Adipocyte (in vitro differentiated cells): ENCODE measurements around the gene NT5C.
"Not testable (repeated sequence)": the region's sequence is repeated elsewhere in the genome, so short reads cannot be mapped to it uniquely, and the experiment has no call there.

Experiments
- DNase-seq: peaks from one replicate; pipeline ENCODE4 v3.0.0-alpha.2; 2015; ENCODE audit warnings: low read depth
- H3K27me3 ChIP-seq: replicated peaks from 2 replicates; pipeline ENCODE4 v1.7.0; 2013; ENCODE audit warnings: mild to moderate bottlenecking, low read length, moderate library complexity; ENCODE audit not compliant: control insufficient read depth, insufficient read depth
- H3K36me3 ChIP-seq: 2 replicates; pipeline ENCODE4 v1.7.0; 2013; ENCODE audit warnings: low read length, mild to moderate bottlenecking, moderate library complexity; ENCODE audit not compliant: control insufficient read depth, insufficient read depth, severe bottlenecking
- H3K4me1 ChIP-seq: 2 replicates; pipeline ENCODE4 v1.7.0; 2013; ENCODE audit warnings: mild to moderate bottlenecking, low read length, moderate library complexity; ENCODE audit not compliant: control insufficient read depth, insufficient read depth
- H3K4me3 ChIP-seq: 2 replicates; pipeline ENCODE4 v1.7.0; 2013; ENCODE audit warnings: mild to moderate bottlenecking, low read length, moderate library complexity
- H3K9ac ChIP-seq: 2 replicates; pipeline ENCODE4 v1.7.0; 2013; ENCODE audit warnings: mild to moderate bottlenecking, low read length, moderate library complexity
- H3K9me3 ChIP-seq: 2 replicates; pipeline ENCODE4 v1.7.0; 2013; ENCODE audit warnings: mild to moderate bottlenecking, low read length, moderate library complexity; ENCODE audit not compliant: control insufficient read depth

The NT5C gene

DNA sequence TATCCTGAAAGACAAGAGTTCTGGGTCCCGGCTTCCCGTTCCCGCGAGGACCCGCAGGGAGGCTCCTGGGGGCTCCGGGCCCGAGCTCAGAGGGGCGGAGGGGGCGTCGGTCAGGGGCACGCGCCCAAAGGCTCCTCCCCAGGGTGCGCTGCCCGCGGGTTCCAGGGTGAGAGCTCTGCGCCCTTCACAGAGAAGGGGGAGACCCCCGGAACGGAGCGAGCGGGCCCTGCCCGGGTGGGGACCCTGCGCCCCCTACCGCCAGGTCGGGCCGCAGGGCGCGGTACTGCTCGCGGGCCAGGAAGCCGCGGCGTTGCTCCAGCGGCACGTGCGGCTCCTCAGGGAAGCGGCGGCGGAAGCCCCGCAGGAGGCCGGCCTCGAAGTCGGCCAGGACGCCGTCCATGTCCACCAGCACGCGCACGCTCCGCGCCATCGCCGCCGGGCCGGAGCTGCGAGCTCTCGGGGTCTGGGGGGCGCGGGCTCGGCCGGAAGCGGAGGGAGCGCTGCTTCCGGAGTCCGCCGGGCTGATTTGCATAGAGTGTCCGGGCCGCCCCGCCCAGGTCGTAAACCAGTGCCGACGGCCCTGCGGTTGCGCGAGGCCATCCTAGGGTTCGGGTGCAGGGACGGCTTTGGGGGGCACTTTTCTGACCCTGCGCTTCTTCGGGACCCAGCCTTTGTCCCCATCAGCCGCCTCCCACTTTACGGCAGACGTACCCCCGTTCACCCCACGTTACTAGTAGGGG lies at the start of gene NT5C:
Gene NT5C, minus strand, starts transcription at position 465 of the 740 bp plus-strand sequence. Its CDS starts 35 bp downstream, at position 430.
- H3K9me3 ChIP-seq = no peaks in the 10 kb centered on the region
- H3K27me3 ChIP-seq = no peaks in the 10 kb centered on the region
- peak; percentile 91 for DNase-seq
- peaks cover 11% of the 10 kb centered on the region for H3K4me1 ChIP-seq
- H3K36me3 ChIP-seq = peaks cover 21% of the 10 kb centered on the region
- H3K4me3 ChIP-seq = peak within 1 kb of the TSS; percentile 87
- peak within 1 kb of the TSS; percentile 93 for H3K9ac ChIP-seq

DNA sequence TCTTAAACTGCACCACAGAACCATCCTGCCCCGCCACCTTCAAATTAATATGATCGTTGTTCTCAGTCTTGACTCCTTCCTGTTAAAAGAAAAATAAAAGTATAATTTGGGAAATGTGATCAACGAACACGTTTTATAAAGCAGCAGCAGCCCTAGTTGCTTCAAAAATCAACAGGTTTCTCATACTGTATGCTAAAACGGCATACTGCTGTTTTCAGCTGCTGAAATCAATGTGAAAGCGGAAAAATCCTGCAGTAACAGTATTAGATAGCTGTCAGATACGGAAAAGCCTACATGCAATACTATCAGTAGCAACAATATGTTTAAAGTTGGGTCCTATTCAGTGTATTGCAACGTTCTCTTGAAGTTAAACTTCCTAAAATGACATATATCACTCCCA lies 49.6 kb upstream of the NT5C start:
- DNase-seq = peak; percentile 16
- H3K4me3 ChIP-seq = peak overlapping the region; percentile 97
- peak overlapping the region; percentile 94 for H3K9ac ChIP-seq
- H3K27me3 ChIP-seq = no peaks in the 10 kb centered on the region
- peaks cover 10% of the 10 kb centered on the region for H3K4me1 ChIP-seq
- no peaks in the 10 kb centered on the region for H3K9me3 ChIP-seq
- peaks cover 25% of the 10 kb centered on the region for H3K36me3 ChIP-seq

DNA sequence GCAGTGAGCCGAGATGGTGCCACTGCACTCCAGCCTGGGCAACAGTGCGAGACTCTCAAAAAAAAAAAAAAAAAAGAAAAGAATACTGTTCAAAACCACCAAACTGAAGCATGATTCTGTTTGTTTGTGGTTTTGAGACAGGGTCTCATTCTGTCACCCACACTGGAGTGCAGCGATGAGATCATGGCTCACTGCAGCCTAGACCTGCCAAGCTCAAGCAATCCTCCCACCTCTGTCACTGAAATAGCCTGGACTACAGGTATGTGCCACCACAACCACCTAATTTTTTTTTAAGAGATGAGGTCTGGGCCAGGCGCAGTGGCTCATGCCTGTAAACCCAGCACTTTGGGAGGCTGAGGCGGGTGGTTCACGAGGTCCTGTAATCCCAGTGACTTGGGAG lies 46.9 kb upstream of the NT5C start:
- Histone ChIP-seq H3K4me1 (peaks cover 10% of the 10 kb centered on the region), H3K36me3 (peaks cover 52% of the 10 kb centered on the region), H3K9ac (no peak overlapping the region), H3K9me3 (no peaks in the 10 kb centered on the region), H3K4me3 (no peak overlapping the region), H3K27me3 (no peaks in the 10 kb centered on the region)
- DNase-seq = no peak

DNA sequence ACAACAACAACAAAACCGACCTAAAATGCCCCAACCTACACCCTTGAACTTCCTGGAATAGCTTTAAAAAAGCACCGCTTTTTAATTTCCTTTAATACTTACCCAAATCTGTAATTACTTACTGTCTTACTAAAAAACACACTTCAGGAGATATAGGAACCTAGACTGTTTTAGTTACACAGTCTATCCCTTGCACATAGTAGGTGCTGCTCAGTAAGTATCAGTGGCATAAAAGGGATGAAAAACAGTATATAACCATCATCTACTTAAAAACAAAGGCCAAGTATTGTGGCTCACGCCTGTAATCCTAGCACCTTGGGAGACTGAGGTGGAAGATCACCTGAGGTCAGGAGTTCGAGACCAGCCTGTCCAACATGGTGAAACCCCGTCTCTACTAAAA lies 45.1 kb upstream of the NT5C start:
- Histone ChIP-seq H3K9me3 (no peaks in the 10 kb centered on the region), H3K4me1 (peaks cover 8% of the 10 kb centered on the region), H3K4me3 (no peak overlapping the region), H3K36me3 (peaks cover 62% of the 10 kb centered on the region), H3K27me3 (no peaks in the 10 kb centered on the region), H3K9ac (no peak overlapping the region)
- no peak for DNase-seq

DNA sequence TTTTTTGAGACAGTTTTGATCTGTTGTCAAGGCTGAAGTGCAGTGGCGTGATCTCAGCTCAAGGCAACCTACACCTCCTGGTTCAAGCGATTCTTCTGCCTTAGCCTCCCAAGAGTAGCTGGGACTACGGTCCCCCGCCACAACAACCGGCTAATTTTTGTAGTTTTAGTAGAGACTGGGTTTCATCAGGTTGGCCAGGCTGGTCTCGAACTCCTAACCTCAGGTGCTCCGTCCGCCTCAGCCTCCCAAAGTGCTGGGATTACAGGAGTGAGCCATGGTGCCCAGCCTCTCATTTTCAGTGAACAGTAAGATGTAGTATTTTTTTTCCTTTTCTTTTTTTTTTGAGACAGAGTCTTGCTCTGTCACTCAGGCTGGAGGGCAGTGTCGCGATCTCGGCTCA lies 43.5 kb upstream of the NT5C start:
- Histone ChIP-seq H3K4me1 (no peaks in the 10 kb centered on the region), H3K9ac (no peak overlapping the region), H3K36me3 (peaks cover 60% of the 10 kb centered on the region), H3K9me3 (no peaks in the 10 kb centered on the region), H3K4me3 (no peak overlapping the region), H3K27me3 (no peaks in the 10 kb centered on the region)
- no peak for DNase-seq

DNA sequence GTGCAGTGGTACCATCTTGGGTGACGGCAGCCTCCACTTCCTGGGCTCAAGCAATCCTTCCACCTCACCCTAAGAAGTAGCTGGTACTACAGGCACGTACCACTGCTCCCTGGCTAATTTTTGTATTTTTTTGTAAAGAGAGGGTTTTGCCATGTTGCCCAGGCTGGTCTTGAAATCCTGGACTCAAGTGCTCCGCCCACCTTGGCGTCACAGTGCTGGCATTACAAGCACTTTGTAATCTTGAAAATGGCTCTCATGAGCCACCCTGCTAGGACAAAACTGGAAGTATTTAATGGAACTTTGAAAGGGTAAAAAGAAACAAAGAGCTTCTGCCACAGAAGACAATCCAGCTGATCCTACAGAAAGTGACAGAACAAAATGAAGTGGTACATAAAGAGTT lies 42.0 kb upstream of the NT5C start:
- Histone ChIP-seq H3K9ac (peak overlapping the region; percentile 19), H3K4me1 (no peaks in the 10 kb centered on the region), H3K4me3 (no peak overlapping the region), H3K9me3 (no peaks in the 10 kb centered on the region), H3K27me3 (no peaks in the 10 kb centered on the region), H3K36me3 (peaks cover 52% of the 10 kb centered on the region)
- DNase-seq = no peak

DNA sequence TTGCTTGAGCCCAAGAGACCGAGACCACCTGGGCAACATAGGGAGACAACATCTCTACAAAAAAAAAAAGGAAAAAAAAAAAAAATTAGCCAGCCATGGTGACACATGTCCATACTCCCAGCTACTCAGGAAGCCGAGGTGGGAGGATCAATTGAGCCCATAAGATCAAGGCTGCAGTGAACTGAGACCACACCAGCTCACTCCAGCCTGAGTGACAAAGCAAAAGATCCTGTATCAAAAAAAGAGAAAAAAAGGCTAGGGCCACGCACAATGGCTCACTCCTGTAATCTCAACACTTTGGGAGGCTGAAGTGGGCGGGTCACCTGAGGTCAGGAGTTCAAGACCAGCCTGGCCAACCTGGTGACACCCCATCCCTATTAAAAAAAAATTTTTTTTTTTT lies 37.5 kb upstream of the NT5C start:
- Histone ChIP-seq H3K9me3 (no peaks in the 10 kb centered on the region), H3K4me3 (no peak overlapping the region), H3K9ac (no peak overlapping the region), H3K27me3 (no peaks in the 10 kb centered on the region), H3K36me3 (peaks cover 48% of the 10 kb centered on the region), H3K4me1 (no peaks in the 10 kb centered on the region)
- no peak for DNase-seq

DNA sequence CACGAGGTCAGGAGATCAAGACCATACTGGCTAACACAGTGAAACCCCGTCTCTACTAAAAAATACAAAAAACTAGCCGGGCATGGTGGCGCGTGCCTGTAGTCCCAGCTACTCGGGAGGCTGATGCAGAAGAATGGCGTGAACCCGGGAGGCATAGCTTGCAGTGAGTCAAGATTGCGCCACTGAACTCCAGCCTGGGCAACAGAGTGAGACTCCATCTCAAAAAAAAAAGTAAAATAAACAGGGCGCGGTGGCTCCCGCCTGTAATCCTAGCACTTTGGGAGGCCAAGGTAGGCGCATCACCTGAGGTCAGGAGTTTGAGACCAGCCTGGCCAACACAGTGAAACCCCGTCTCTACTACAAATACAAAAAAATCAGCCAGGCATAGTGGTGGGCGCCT lies 33.1 kb upstream of the NT5C start:
- H3K9me3 ChIP-seq, H3K27me3 ChIP-seq, H3K4me1 ChIP-seq, DNase-seq, H3K4me3 ChIP-seq, H3K9ac ChIP-seq: not testable (repeated sequence)
- peaks cover 37% of the 10 kb centered on the region for H3K36me3 ChIP-seq

DNA sequence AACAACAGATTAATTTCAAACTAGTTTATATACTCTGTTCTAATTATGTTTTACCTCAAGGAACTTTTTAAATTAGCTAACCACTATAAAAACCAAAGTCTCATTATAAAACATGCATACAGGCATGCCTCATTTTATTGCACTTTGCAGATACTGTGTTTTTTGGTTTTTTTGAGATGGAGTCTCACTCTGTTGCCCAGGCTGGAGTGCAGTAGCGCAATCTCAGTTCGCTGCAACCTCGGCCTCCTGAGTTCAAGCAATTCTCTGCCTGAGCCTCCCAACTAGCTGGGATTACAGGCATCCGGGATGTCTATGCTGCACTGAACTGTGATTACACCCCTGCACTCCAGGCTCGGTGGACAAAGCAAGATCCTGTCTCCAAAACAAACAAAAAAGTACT lies 31.5 kb upstream of the NT5C start:
- H3K9ac ChIP-seq = no peak overlapping the region
- DNase-seq = no peak
- H3K4me1 ChIP-seq = no peaks in the 10 kb centered on the region
- H3K4me3 ChIP-seq = no peak overlapping the region
- no peaks in the 10 kb centered on the region for H3K9me3 ChIP-seq
- no peaks in the 10 kb centered on the region for H3K27me3 ChIP-seq
- peaks cover 28% of the 10 kb centered on the region for H3K36me3 ChIP-seq

DNA sequence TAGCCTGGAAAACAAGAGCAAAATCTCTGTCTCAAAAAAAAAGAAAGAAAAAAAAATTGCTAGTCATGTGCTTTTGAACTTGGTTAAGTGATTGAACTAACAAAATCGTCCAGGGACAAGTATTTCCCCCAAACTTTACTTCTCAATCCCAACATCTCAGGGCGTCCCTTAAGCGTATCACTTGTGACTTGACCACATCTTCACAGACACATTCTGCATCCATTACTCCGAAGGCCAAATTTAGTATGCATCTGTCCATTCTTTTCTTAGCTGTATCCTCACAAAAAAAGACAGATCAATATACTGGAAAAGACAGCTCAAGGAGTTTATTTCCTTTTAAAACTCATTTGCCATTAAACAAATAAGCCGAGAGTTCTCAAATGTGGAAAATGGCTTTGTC lies 28.7 kb upstream of the NT5C start:
- Histone ChIP-seq H3K9ac (no peak overlapping the region), H3K27me3 (no peaks in the 10 kb centered on the region), H3K9me3 (no peaks in the 10 kb centered on the region), H3K36me3 (peaks cover 9% of the 10 kb centered on the region), H3K4me3 (no peak overlapping the region), H3K4me1 (no peaks in the 10 kb centered on the region)
- no peak for DNase-seq

DNA sequence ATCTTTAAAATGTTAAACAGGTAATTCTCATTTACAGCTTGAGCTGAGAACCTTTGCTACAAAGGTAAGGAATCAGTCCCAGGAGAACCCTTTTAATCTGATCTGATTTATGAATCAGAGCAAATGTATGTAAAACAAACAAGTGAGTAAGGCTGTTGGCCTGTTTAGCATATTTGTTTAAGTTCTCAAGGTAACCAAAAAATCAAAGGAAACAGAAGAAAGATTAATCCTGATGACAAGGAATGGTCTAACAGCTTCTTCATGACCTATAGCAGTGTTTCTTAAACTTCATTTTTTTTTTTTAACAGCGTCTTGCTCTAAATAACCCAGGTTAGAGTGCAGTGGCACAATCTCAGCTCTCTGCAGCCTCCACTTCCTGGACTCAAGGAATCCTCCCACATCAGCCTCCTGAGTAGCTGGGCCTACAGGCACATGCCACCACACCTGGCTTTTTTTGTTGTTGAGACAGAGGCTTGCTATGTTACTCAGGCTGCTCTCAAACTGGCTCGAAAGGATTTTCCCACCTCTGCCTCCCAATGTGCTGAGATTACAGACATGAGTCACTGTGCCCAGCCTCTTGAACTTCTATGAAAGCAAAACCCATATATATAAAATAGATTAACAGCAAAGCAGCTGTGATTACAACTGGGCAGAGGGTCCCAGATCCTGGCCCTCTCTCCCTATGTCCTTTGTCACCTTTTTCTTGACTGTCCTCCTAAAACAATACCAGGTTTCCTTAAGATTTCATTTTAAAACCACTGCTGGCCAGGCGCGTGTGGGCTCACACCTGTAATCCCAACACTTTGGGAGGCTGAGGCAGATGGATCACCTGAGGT lies 27.9 kb upstream of the NT5C start:
- Histone ChIP-seq H3K36me3 (peaks cover 6% of the 10 kb centered on the region), H3K4me1 (no peaks in the 10 kb centered on the region), H3K4me3 (no peak overlapping the region), H3K27me3 (no peaks in the 10 kb centered on the region), H3K9ac (no peak overlapping the region), H3K9me3 (no peaks in the 10 kb centered on the region)
- DNase-seq = peak; percentile 30
